Inflammatory macrophage treated with lipopolysaccharide for 1 hour (primary cell): ENCODE measurements around the gene IQCH.

Source experiments
- DNase-seq, 2 donors: peaks; one replicate each; pipeline ENCODE4 v3.0.0-alpha.2; 2020 to 2022

IQCH gene

GRCh38 chr15:67303490-67304363 lies 49.1 kb downstream of the IQCH start:
- DNase-seq: peak in 1 of 2 donors; percentile 16

DNA sequence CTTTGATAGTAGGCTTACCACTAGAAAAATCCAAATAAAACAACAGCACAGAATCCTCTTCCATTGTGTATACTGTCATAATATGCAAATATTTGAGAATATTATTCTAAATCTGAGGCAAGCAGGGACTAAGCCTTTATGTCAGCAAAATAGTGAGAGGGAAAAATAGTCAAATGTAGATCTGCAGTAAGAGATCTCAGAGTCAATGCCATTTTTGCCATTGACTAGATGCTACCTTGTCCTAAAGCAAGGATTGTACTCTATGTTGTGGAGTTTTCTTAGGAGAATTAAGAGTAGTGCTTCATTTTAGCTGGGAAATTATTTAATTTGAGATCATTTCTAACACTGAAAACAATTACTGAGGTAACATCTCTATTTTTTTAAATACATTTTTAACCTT lies 50.2 kb downstream of the IQCH start:
- DNase-seq: no peak

GRCh38 chr15:67305506-67305905 lies 50.9 kb downstream of the IQCH start:
- no peak for DNase-seq

DNA sequence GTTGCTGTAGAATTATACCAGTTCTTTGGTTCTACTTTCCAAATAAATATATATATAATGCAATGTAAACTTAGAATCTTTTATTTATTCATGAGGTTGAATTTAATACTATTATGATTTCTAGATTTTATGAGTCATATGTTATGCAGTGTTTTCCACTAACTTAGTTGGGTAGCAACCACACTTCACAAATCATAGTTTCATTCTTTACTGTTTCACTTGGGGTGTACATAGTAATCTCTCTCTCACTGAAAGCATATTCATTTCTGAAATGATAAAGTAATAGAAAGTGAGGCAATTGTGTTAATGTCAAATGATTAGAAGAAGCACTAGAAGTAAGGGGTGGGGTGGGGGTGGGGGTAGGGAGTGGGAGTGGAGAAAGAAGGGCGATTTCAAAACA lies 52.6 kb downstream of the IQCH start:
- DNase-seq: no peak

- DNase-seq: no peak
Measured at GRCh38 chr15:67307889-67308597, 53.5 kb downstream of the IQCH start.

- DNase-seq: no peak
Measured at GRCh38 chr15:67311731-67312130, 57.1 kb downstream of the IQCH start.

DNA sequence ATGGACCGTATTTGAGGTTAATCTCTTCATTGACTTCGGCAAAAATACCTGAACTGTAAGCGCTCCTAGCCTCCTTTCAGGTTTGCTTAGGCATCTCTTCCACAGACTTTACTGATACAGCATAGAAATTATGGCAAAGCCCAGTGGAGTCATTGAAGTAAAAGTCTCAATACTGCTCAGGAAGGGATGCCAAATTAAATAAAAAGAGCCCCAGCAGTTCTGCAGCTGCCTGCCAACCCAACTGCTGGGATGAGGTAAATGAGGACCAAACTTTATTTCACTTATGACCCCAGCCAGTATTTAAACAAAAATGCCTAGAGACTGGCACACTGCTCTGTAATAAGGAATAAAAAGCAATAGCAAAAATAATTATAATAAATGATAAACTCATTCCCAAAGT lies 65.4 kb downstream of the IQCH start:
- no peak for DNase-seq

- no peak for DNase-seq
Measured at GRCh38 chr15:67321352-67321751, 66.8 kb downstream of the IQCH start.

DNA sequence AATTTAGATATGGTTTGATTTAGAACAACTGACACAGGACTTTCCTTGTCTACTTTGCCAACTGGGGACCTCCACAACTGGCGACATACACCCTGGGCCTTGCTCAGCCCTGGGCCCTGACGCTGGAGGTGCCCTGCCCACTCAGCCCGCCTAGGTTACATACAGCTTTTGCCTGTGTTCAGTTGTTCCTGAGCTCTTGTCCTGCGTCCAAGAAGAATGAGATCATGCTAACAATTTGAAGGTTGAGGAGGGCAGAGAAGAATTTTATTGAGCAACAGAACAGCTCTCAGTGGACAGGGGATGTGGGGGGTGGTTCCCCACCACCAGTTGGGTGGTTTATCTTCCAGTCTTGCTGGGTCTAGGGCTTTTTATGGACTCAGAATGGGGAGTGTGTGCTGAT lies 67.9 kb downstream of the IQCH start:
- DNase-seq: peak in 1 of 2 donors; percentile 3

GRCh38 chr15:67327312-67327711 lies 72.7 kb downstream of the IQCH start:
- no peak for DNase-seq

GRCh38 chr15:67327737-67328136 lies 73.2 kb downstream of the IQCH start:
- peak; percentile 69 to 77 for DNase-seq

- DNase-seq: no peak
Measured at GRCh38 chr15:67329984-67330733, 75.6 kb downstream of the IQCH start.

DNA sequence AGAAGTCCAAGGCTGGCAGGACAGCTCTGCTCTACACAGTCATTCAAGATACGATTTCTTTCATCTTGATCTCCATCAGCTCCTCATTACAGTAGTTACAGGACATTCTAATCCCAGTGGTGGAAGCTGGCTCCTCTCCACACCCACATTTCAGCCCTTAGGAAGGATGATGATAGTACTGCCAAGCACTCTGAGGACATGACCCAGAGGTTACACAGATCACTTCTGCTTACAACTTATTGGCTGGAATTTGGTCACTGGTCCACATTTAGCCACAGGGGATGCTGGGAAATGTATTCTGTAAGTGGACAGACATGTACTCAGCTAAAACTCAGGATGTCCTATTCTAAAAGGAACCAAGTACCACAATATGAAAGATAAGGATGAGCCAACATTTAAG lies 77.1 kb downstream of the IQCH start:
- peak; percentile 13 to 20 for DNase-seq

DNA sequence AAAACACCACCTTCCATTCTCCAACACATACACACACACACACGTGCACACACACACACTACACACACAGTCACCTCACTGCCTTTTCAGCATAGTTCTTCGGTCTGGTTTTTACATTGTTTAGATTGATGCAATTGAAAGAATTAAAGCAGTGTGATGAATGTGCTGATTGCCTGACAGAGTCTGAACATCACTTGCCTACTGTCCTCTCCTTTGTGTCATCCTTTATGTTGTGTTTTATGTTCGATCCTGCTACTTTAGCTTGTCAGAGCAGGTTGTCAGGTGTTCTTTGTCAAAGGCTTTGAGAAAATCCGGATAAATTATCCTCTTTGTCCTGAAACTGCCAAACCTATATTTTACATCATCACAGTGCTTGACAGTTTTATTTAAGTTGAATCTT lies 80.4 kb downstream of the IQCH start:
- DNase-seq: no peak

DNA sequence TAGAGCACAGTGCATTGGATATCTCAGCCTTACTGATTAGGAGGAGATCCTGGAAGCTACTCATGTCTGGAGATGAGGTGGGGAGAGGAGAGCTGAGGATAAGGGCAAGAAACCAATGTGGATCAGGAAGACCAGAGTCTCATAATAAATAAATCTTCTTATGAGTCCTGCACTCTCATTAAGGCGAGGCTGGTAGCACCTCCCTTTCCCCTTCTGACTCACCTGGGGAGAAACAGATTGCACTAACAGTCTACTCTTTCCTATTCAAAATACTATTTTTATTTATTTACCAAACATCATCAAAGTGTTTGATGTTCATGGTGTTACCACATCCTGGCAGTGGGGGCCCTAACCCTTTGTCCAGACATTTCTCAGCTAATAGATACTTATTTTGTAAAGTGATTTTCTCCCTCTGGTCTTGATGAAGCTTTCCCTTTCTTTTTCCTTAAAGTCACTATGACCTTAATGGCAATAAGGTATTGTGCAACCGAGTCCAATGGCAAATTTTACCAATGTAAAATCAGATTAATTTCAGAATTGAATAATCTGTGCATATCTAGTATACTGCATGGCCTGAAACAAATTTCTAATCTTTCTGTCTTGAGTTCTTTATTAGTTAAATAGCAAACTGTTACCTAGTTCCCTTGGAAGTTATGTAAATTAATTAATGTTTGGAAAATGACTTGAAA lies 81.1 kb downstream of the IQCH start:
- no peak for DNase-seq

GRCh38 chr15:67340630-67341029 lies 86.0 kb downstream of the IQCH start:
- no peak for DNase-seq

- no peak for DNase-seq
Measured at GRCh38 chr15:67341539-67341938, 87.0 kb downstream of the IQCH start.

- DNase-seq: no peak
Measured at GRCh38 chr15:67343206-67343605, 88.6 kb downstream of the IQCH start.

- no peak for DNase-seq
Measured at GRCh38 chr15:67349634-67350033, 95.0 kb downstream of the IQCH start.

DNA sequence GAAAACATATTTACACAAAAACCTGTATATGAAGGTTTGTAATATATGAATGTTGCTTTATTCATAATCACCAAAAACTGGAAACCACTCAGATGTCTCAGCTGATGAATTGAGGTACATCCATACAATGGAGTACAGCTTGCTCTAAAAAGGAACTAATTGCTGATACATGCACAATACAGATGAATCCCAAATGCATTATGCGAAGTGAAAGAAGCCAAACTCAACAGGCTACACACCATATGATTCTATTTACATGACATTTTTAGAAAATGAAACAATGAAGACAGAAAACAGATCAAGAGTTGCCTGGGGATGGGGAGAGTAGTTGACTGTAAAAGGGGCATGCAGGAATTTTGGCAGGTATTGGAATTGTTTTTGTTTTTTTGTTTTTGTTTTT lies 95.5 kb downstream of the IQCH start:
- DNase-seq: no peak

DNA sequence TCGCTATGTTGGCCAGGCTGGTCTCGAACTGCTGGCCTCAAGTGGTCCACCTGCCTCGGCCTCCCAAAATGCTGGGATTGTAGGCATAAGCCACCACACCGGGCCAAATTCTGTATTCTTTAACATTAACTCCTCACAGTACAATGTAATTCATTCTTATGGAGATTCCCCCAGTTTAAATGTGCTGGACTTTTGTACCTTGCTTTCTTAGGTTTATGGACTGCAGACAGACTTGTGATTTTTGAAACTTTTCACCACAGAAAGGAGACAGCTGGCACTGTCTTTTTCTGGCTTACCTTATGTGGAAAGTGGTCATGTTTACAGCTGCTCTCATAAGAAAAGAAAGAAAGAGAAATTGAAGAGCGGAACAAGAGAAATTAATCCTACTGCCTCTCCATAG lies 103.8 kb downstream of the IQCH start:
- DNase-seq: no peak

DNA sequence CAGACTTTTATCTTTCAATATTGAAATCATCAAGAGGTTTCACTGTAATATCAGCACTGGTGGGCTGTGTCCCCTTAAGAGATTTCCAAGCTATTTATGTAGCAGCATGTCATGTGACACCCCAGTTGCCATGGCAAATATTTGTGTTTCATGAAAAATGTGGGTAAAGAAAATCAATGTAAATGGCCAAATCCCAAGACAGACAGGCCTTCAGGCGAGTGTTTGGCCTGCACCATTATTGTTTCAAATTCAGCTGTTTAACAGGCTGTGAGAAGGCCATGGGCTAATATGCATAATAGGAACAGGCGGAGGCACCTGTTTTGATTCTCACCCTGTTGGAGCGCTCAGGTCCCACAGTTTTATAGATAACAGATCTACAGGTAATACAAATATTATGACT lies 104.2 kb downstream of the IQCH start:
- no peak for DNase-seq
